Ectodermal cell (in vitro differentiated cells): ENCODE data around the gene FKBP9.

ENCODE experiments used
- H3K27ac ChIP-seq: 2 replicates; pipeline ENCODE4 v1.7.0; 2013; ENCODE audit warnings: mild to moderate bottlenecking, low read depth, low read length; ENCODE audit not compliant: insufficient read depth, poor library complexity, severe bottlenecking
- H3K27me3 ChIP-seq: 2 replicates; pipeline ENCODE4 v1.7.0; 2013; ENCODE audit warnings: mild to moderate bottlenecking, low read length; ENCODE audit not compliant: insufficient read depth, control insufficient read depth, poor library complexity, severe bottlenecking
- H3K36me3 ChIP-seq: one replicate; pipeline ENCODE4 v1.7.0; 2013; ENCODE audit warnings: low read length; ENCODE audit not compliant: control insufficient read depth, insufficient read depth
- H3K4me1 ChIP-seq: one replicate; pipeline ENCODE4 v1.7.0; 2013; ENCODE audit warnings: low read length; ENCODE audit not compliant: control insufficient read depth, insufficient read depth
- H3K4me3 ChIP-seq: 2 replicates; pipeline ENCODE4 v1.7.0; 2013; ENCODE audit warnings: low read depth, low read length, control low read depth; ENCODE audit not compliant: insufficient read depth
- H3K9me3 ChIP-seq: 2 replicates; pipeline ENCODE4 v1.7.0; 2013; ENCODE audit warnings: mild to moderate bottlenecking, low read length, moderate library complexity; ENCODE audit not compliant: control insufficient read depth
- WGBS, 2 experiments: methylation state at CpG; one replicate each; pipeline ENCODE4 v1.1.7; 2013; ENCODE audit warnings: missing lambda C conversion rate in 2 of 2; 5-methylcytosine and 5-hydroxymethylcytosine counted together

FKBP9 gene

GRCh38 chr7:33041631-33042428 lies 84.6 kb downstream of the FKBP9 start:
- H3K36me3 ChIP-seq, result no peaks in the 10 kb centered on the region
- WGBS, 2 experiments, result 86 to 94% methylated on average over 5 of the region's 8 CpGs
- H3K27ac ChIP-seq, result no peak overlapping the region
- H3K4me3 ChIP-seq, result no peak overlapping the region
- no peaks in the 10 kb centered on the region for H3K4me1 ChIP-seq
- H3K9me3 ChIP-seq, result no peaks in the 10 kb centered on the region
- no peaks in the 10 kb centered on the region for H3K27me3 ChIP-seq

- no peaks in the 10 kb centered on the region for H3K4me1 ChIP-seq
- no peaks in the 10 kb centered on the region for H3K27me3 ChIP-seq
- H3K27ac ChIP-seq, result no peak overlapping the region
- no peaks in the 10 kb centered on the region for H3K36me3 ChIP-seq
- WGBS, 2 experiments, result 90 to 95% methylated on average over 5 of the region's 6 CpGs
- H3K4me3 ChIP-seq, result no peak overlapping the region
- no peaks in the 10 kb centered on the region for H3K9me3 ChIP-seq
These were observed 86.5 kb downstream of the FKBP9 start for GRCh38 chr7:33043501-33044400.

DNA sequence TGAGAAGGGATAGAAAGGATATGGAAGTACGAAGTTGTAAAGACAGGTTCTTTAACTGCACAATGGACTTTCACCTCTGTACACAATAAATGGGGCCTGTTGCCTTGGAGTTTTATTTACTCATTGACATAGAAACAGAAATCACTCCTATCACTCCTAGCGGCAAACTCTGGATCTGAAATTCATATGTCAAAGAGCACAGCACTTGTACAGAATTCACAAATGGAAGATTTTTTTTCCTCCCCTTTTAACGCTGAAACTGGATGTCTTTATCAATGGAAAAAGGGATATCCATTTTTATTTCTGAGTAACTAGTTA lies 87.1 kb downstream of the FKBP9 start:
- Histone ChIP-seq H3K27me3 (no peaks in the 10 kb centered on the region), H3K9me3 (no peaks in the 10 kb centered on the region), H3K27ac (no peak overlapping the region), H3K4me3 (no peak overlapping the region), H3K4me1 (no peaks in the 10 kb centered on the region), H3K36me3 (no peaks in the 10 kb centered on the region)
- WGBS, 2 experiments, result 93 to 100% methylated on average over 1 to 3 of the region's 3 CpGs

- H3K4me1 ChIP-seq, result no peaks in the 10 kb centered on the region
- no peaks in the 10 kb centered on the region for H3K27me3 ChIP-seq
- 47 to 89% methylated on average over 1 to 2 of the region's 2 CpGs for WGBS, 2 experiments
- no peaks in the 10 kb centered on the region for H3K9me3 ChIP-seq
- no peaks in the 10 kb centered on the region for H3K36me3 ChIP-seq
- no peak overlapping the region for H3K27ac ChIP-seq
- no peak overlapping the region for H3K4me3 ChIP-seq
These were observed 87.7 kb downstream of the FKBP9 start for GRCh38 chr7:33044986-33045385.

GRCh38 chr7:33048257-33048656 lies 91.0 kb downstream of the FKBP9 start:
- Histone ChIP-seq H3K4me1 (no peaks in the 10 kb centered on the region), H3K36me3 (no peaks in the 10 kb centered on the region), H3K4me3 (no peak overlapping the region), H3K27me3 (no peaks in the 10 kb centered on the region), H3K9me3 (no peaks in the 10 kb centered on the region), H3K27ac (no peak overlapping the region)
- 90 to 92% methylated on average over 3 of the region's 3 CpGs for WGBS, 2 experiments

DNA sequence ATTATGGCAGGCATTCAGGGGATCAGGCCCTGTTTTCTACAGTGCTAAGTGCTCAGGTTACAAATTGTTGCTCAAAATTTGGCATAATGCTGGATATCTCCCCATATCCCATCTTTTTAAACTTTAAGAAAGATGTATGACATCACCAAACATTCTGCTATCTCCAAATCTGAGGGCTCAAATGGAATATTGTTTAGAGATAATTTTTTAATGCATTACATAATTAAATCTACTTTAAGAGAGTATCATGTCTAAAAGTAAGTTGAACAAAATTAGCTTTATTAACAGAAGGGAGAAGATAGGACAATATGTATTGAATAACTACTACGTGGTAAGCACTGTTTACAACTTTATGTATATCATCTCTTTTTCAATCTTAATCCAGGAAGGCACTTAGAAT lies 91.5 kb downstream of the FKBP9 start:
- Histone ChIP-seq H3K27ac (no peak overlapping the region), H3K27me3 (no peaks in the 10 kb centered on the region), H3K4me3 (no peak overlapping the region), H3K4me1 (no peaks in the 10 kb centered on the region), H3K36me3 (no peaks in the 10 kb centered on the region), H3K9me3 (no peaks in the 10 kb centered on the region)
- WGBS, 2 experiments, result no CpG with 5 or more reads among the region's 1 CpG

DNA sequence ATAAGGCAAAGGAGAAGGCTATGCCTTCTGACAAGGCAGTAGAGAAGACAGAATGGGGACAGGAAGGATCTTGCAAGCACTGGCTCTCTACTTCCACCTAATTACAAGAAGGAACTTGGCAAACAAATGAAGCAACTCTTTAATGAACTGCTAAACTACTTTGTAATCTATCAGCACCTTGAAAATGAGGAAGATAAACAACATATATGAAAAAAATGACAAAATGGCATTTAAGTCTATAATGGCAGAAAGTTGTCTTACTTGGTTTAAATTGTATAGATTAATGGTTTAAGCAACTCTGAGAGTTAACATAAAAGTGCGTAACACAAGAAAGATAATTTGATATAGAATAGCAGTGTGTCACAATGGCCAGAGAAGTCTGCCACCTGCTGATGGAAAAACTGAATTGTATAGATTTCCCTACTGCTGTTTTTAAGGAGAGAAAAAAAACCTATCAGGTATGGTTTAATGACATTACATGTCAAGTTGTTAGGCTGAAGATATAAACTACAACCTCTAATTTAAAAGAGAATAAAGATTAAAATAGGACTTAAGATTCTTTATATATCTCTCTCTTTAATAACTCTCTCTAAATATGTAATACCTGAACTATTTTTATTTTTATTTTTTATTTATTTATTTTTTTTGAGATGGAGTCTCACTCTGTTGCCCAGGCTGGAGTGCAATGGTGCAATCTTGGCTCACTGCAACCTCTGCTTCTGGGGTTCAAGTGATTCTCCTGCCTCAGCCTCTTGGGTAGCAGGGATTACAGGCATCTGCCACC lies 93.5 kb downstream of the FKBP9 start:
- 0% methylated on average over 1 of the region's 1 CpG for WGBS, 2 experiments
- Histone ChIP-seq H3K9me3 (no peaks in the 10 kb centered on the region), H3K4me3 (no peak overlapping the region), H3K27ac (no peak overlapping the region), H3K4me1 (no peaks in the 10 kb centered on the region), H3K27me3 (no peaks in the 10 kb centered on the region), H3K36me3 (no peaks in the 10 kb centered on the region)

DNA sequence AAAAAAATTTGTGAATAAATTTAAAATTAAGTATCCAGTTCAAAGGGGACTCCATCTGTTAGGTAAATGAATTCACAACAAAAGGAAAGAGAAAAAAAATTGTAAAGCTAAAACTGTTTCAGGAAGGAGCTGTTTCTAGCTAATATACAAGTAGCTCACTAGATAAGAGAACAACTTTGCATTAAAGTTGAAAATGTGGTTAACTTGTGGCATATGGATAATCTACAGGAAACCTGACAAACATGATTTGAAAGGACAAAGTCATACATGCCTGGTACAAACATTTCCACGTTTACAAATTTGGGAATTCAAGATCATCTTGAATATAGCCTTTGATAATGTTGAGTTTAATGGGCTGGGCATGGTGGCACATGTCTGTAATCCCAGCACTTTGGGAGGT lies 96.5 kb downstream of the FKBP9 start:
- Histone ChIP-seq H3K4me3 (no peak overlapping the region), H3K4me1 (no peaks in the 10 kb centered on the region), H3K27ac (no peak overlapping the region), H3K36me3 (no peaks in the 10 kb centered on the region), H3K9me3 (no peaks in the 10 kb centered on the region), H3K27me3 (no peaks in the 10 kb centered on the region)
- 94 to 100% methylated on average over 1 of the region's 1 CpG for WGBS, 2 experiments

GRCh38 chr7:33054261-33054964 lies 97.2 kb downstream of the FKBP9 start:
- Histone ChIP-seq H3K27me3 (no peaks in the 10 kb centered on the region), H3K9me3 (no peaks in the 10 kb centered on the region), H3K27ac (no peak overlapping the region), H3K4me3 (no peak overlapping the region), H3K36me3 (no peaks in the 10 kb centered on the region), H3K4me1 (no peaks in the 10 kb centered on the region)
- 98 to 100% methylated on average over 1 of the region's 2 CpGs for WGBS, 2 experiments
